NCI-H1694 (cell line): ENCODE measurements around the gene STARD13.

ENCODE experiments used
- DNase-seq: peaks from one replicate; lab custom pipeline; 2025; lab: John Stamatoyannopoulos, UW

The STARD13 gene

DNA sequence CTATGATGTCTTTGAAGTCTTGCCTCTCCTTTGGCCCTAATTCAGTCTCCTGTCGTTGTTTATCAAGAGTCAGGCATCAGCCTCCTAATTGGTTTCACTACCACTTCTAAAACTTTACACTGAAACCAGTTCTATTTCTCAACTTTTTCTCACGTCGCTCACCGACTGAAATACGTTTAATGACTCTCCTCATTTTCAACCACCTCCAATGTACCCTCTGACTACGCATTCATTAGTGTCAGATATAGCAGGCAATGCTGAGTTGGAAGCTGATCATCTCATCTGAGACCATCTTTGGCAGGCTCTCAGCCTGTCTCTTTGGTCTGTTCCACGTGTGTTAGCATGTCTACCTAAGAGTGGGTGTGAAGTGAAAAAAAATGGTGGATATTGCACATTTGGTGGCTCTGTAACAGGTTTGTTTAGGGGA, 141.2 kb downstream of the STARD13 start:
- no peak for DNase-seq

DNA sequence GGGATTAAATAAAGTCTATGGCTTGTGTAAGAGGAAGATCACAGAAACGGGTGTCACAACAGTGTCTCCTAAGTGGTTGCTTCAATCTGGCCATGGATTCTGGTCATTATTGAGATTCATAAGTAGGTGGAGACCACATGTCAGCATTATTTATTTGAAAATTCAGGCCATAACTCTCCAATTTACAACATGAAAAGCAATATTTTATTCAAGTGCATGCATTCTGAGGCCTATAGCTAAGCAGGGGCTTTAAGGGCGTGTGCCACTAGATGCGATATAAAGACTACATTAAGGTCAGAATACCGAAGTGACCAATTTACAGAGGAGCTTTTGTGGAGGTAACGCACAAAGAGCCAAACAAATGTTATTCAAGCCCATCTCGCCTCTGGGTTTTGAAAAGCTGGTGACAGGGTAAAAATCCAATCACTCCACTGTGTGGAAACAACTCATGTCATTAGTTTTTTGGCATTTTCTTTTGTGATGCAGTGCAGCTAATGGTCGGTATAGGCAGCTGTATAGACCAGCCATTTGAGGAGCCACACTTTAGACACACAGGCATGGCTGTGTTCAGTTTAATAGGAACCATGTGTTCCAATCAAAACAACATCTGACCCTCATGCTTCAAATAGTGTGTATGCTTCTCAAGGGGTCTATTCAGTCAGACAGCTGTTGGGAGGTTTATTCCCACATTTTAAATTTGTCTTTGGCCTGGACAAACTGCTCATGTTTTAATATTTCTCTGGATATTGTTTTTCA, 145.6 kb downstream of the STARD13 start:
- peak; percentile 18 for DNase-seq

DNA sequence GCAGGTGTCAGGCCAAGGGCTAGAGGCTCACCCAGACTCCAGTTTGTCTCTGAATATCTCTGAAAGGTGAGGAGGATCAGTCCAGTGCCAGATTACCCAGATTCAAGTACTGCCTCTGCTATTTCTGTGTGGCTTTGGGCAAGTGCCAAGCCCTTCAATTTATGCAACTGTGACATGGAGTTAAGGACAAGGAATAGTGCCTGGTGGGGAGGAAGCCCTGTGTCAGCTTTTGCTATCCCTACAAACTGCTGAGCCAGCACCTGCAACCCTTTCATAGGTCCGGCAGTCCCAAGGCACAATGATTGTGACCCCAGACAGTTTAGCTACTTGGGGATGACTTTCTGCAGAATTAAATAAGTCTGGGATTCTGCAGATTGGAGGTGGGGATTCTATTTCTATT, 146.4 kb downstream of the STARD13 start:
- DNase-seq: peak; percentile 6

DNA sequence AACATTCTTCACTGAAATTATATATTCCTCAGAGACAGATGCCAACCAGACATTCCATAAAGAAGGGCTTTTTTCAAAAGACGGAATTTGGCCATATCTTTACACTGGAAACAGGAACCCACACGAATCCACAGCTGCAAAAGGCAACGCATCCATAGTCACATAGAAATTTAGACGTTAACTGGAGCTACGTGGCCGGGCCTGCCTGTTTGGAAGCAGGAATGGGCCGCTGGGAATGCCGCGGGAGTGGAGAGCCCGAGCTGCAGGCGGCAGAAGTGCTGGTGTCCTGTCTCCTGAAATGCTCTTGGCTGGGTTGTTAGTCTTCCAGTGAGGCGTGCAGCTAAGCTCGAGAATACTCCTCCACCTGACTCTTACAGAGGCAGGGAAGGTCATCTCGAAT, 147.1 kb downstream of the STARD13 start:
- no peak for DNase-seq

DNA sequence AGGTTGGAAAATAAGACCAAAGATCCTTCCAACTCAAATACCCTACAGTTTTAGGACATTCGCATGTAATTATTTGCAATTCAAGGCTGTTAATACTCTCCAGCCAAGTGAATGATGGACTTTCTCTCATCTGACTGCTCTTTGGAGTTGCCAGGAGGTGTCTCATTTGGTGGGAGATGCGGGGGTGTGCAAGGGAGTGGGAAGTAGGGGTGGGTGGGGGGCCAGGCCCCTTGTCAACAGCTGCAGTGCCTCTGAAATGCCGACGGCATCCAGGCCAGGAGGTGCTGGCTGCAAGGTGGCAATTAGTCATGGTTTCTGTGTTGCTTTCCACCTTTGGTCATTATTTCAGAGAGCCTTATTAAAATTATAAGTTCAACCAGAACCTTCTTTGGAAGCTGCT, 147.8 kb downstream of the STARD13 start:
- DNase-seq: no peak

DNA sequence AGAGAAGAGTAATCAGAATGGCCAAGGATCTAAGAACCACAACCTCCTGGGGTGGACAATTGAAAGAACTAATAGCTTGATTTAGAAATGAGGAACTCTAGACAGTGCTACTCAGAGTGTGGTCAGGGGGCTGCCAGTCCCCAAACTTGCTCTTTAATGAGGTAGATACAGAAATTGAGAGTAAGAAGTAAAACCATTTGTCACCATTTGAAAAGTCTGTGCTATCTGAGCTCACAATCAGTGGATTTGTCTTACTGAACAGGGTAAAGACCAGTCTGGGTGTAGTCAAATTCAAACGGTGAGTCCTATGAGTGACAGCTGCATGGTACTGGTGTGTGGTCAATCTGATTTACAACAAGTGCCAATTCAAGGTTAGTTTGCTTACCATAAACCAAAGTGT, 150.5 kb downstream of the STARD13 start:
- no peak for DNase-seq

DNA sequence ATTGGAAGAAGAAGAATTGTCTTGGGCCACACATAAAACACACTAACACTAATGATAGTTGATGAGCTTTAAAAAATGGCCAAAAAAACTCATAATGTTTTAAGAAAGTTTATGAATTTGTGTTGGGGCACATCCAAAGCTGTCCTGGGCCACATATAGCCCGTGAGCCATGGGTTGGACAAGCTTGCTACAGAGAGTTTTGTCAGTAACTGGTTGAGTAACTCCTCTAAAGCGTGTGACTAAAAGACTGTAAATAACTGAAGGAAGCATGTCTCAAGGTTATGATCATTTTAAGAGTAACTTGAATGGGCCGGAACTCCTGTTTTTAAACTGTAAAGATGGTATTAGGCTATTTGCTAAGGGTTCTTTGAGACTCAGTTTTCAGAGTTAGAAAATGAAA, 151.3 kb downstream of the STARD13 start:
- DNase-seq: no peak

DNA sequence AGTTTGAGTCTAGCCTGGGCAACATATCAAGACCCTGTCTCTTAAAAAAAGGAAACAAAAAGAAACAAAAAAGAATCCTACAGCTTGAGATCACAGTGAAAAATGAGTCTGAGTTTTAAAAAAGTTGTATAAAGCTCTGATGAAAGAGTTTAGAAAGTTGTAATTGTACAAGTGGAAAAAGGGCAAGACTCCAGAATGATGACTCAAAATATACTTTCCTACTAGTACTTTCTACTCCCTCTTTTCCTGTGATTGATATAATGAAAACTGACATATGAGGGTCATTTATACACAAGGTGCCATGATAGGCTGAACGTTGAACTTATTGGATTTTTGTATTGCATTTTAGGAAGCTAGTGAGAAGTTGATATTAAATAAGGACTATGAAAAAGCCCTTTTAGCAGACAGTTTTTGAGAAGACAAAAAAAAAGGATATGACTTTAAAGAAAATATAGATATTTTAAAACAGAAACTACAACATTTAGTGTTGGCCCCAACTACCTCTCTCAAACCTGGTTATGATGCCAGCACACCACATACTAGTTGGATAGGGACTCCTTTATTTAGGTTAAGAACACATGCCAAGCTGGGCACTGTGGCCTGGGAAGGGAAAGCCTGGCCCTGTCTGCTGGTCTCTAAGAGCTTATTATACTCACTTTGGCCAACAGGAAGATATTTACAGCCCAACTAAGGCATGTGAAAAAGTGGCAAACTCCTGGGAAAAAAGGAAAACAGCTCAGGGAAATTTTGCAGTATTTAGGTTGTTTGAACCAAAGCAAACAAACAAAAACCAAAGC, 152.7 kb downstream of the STARD13 start:
- DNase-seq: no peak

DNA sequence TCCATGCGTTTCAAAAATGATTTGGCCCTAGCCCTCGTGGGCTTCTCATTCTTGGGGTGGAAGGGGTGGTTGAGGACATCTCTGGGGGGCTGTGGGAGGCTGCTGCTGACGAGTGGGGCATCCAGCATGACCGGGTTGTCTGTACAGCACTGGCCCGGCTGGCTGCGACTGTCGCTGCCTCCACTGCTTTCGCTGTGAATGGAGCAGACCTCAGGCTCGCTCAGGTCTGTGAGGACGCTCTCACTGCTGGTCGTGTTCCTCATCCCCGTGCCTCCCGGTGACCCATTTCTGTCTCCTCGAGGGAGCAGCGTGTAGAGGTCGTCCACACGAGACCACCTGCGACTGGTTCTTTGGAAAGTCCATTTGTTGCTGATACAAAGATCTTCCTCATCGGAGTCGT, 155.7 kb downstream of the STARD13 start:
- DNase-seq: no peak

DNA sequence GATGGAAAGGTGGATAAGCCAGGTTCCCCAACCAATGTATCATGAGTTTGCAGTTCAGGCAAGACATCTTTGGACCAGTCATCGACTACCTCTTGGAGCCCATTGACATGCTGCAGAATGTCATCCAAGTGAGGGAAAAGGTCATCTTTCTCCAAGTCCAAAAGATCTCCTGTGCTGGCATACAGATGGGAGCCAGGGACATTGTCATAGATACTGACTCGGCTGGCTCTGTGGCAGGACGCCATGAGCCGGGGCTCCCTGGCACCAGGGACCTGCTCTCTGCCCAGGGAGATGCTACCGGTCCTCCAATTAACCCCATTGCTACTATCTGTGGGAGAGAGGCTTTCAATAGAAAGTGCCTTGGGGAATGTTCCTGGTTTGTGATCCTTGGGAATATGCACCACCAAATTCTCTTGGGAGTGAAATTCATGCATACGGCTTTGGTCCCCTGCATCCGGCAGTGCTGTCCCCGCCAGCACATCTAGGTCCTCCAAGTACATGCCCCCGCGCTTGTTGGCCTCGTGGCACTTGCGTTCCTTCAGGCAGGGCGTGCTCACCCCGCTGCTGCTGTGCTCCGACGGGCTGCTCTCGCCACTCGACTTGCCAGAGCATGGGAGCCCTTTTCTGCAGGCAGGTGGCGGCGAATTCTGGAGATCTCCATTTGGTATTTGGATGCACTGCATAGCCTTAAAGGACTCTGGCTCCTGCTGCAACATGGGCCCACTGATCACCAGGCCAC, 156.3 kb downstream of the STARD13 start:
- no peak for DNase-seq

DNA sequence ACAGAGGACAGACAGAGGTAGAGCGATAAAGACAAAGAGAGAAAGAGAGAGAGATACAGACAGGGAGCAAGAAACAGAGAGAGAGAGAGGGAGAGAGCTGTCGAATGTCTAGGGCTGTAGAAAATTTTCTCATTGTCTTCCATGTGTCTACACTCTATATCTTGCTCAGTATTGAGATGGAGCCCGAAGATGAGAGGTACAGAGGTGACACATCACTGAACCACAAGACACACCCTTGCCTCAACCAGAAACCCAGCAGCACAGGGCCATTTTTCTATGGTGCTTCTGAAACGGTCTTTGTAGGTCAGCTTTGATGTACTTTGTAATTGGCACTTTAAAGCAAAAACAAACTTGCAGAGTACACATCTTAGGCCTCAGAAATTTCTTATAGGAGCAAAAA, 157.4 kb downstream of the STARD13 start:
- no peak for DNase-seq

DNA sequence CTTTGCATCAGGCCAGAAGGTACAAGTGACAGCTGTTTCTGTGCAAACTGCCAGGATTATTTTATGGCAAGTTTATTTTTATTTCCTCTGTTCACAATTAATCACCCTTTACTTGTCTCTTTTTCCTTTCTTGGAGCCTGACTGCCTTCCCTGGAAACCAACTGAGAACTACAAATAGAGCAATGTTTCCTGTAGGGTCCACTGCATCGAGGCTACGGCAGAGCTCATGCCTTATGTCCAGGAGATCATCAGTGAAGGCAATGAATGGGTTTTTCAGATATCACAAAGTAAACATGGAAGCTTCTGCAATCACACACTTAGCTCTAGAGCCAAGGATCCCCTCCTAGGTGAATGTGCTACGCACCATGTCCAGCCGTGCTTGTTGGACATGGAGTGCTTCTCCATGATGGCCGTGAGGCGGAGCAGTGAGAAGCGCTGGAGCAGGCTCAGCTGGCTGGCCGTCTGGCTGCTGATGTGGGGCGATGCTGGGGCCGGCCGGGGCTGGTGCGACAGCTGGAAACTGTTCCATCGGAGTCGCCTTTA, 158.5 kb downstream of the STARD13 start:
- peak; percentile 1 for DNase-seq

DNA sequence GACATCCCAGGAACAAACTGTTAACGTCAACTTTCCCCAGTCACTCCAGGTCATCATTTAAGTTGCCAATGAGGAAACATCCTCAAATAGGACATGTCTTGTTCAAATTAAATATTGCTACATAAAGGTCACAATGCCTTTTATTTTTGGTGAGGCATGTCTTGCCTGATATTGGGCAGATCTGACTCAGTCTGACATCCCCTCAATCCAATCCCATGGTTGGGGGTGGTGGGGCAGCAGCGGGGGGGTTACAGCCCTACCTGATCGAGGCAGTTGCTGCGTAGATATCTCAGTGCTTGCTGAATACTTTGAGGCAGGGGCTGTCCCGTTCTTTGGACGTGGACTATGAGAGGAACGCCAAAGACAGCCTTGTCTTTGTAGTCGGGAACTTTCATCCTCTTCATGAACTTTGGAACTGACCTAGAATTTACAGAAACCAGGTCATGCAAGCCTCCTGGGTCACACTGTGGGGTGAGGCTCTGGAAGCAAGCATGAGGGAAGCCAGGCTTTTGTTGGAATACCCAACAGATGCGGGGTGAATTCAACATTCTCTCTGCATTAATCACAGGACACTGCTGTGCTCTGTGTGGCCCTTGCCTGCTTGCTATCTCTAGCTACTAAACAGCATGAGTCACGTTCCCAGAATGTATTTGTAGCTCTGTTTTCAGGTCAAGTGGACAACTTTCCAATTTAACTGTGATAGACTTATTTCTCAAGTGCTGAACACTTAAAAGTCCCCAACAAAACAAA, 159.6 kb downstream of the STARD13 start:
- peak; percentile 12 for DNase-seq

DNA sequence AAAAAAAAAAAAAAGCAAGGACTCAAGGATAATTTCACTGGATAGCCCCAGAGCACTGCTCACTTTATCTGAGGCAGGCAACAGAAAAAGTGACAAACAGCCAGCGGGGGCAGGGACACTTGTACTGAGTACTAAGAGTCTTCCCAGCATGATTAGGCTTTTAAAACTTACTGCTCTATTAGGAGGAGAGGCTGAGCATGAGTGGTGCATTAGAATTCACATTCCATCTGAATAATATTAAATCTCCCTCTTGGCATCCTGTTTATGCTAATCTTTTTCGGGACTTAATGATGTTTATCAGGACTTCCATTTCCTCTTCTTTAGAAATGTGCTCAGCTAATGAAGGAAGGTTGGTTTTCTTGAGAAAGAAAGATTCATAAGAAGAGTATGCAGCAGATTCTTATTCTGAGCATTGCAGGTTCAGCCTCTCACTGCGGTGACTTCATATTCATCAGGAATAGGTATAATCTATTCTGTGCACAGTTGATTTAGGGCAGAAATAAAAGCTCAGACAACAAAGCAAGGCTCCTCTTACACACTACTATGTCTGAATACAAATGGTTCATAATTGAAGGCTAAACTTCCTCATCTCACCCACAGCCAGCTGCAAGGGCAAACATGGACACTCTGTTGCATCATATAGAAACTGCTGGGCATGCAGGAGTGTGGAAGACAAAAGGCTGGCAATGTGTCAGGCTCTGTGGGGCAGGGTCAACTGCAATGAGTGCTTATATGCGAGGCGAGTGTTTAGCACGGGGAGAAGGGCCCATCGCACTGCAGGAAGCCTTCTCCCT, 162.3 kb downstream of the STARD13 start:
- no peak for DNase-seq

DNA sequence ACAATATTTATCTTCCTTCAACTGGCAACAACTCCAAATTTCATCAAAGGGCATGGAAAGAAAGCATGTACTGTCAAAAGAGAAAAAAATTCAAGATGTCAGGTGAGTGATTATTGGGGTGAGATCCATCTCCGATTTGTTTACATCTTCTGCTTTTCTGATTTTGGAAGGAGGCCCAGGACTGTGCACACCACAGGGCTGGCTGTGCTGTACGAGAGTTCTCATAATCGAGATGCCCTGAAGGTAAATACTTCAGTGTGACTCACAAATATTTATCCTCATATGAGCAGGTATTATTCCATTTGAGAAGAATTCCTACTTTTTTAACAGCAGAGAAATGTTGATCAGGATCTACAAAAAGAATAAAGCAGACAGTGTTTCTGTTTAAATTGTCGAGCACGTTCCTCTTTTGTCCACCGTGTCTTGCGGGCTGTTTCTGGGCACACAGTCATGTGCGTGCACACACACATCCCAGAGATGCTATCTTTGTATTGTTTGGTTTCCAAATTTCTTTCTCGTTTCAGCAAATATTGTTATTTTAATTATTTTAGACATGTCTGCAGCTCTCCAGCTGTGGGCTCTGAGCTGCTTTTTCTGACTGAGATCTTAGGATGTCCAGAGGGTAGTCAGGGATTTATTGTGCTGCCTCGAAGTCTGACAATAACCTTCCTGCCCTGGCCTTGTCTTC, 165.6 kb downstream of the STARD13 start:
- no peak for DNase-seq

DNA sequence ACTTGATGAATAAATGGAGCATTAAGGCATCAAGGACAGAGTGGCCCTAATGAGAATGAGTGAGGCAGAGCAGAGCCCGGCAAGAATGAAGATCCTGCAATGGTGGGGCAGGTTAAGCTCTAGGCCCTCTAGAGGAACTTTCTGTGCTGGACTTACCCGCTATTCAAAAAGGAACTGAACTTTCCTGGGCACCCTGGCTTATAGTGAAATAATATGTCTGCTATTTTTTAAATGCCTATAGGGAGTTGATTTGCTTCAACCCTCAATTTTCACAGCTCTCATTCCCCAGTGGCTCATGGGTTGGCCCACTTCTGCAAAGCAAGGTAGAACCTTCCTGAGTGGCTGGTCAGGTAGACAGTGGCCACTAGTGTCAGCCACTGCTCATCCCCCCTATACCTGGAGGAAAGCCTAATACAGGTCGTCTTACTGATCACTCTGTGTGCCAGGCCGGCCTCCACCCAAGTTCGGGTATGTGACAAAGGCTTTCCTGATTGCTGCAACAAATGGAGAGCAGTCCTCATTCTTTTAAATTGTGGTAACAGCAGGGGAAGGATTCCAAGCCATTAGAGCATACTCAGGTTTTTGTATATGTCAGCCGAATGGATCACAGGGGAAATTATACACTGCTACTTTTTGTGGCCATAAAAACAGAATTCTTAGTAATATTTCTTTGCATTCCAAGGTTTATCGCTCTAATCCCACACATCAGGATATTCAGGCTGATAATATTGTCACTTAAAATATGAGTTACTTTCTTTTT, 166.4 kb downstream of the STARD13 start:
- DNase-seq: no peak

DNA sequence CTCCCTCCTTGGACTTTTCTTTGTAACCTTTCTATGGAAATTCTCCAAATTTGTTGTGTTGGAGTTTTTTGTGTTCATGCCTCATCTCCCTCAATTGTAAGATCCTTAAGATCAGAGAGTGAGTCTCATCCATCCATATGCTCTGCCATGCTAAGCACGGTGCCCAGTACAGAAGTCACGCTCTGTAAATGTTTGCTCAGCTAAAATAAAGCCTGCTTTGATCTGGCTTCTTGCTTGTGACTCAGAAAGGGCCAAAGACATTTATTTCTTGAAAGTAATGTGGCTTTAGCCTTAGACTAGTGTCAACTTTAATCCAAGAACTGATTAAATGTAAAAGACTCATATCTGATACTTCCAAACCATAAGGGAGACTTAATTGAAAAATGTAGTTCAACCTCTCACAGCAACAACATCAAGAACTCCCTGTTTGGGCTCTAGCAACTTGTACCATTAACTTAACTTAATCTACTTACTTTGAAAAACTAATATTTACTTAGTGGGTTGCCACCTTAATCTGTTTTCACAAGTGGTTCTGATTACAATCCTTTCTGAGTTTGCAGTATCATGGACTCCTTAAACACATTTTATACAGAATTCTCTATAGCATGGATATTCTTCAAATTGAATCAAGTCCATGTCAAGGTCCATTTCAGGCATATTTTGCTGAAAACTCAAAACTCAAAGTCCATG, 169.1 kb downstream of the STARD13 start:
- DNase-seq: no peak

DNA sequence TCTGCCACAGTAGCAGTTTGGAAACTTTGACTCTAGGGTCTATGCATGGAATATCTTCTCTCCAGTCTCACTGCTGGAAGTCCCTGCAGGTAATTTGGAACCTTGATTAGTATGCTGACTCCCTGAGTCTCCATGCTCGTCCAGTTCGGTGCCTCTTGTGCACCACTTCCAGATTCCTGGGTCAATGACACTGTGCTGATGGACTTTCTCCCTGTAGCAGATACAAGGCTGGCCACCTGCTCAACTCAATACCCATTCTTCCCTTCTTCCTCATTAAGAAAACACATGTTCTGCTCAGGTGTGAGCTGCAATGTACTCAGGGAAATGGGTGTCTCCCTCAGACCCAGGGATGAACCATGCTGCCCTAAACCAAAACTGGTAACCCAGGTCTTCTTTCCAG, 170.3 kb downstream of the STARD13 start:
- DNase-seq: no peak

DNA sequence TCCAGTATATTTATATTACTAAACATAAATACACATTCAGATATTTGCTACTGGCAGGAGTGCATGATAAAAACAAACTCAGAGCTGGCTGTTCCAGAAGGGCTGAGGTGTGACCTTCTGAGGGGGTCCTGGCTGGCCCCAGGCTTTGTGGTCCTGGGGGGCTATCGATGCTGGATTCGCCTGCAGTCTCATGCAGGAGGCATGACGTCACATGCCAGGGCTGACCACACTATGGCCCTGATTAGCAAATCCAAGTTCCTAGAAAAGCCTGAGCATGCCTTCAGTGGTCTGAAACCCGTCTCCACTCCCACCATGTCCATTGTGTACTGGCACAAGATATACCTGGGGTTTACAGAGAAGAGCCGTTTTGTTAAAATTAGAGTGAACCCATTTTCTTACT, 171.4 kb downstream of the STARD13 start:
- no peak for DNase-seq
